ENCODE data around the gene MYO5A.

DNA sequence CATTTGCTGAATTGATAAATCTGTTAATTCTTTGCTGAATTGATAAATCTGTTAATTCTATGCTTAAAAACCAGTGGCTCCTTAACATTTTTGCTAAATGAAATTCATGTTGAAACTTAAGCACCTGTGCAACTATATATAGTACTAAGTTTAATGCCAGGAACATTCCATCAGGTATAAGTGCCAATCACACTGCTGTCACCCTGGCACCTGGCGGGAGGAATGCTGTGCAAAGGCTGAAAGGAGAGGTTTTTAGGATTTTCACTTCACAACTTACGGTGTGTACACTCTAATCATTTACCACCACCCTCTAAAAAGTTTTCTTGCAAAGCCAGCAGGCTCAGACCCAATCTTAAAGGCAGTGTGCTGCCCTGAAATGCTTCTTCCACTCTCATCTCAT, 199.5 kb downstream of the MYO5A start:
- TF ChIP-seq NRF1 (IDR thresholded peaks at IDR 0.05; ENCODE audit: low read depth, low read length) = no peak
- TF ChIP-seq, protein P1, sequence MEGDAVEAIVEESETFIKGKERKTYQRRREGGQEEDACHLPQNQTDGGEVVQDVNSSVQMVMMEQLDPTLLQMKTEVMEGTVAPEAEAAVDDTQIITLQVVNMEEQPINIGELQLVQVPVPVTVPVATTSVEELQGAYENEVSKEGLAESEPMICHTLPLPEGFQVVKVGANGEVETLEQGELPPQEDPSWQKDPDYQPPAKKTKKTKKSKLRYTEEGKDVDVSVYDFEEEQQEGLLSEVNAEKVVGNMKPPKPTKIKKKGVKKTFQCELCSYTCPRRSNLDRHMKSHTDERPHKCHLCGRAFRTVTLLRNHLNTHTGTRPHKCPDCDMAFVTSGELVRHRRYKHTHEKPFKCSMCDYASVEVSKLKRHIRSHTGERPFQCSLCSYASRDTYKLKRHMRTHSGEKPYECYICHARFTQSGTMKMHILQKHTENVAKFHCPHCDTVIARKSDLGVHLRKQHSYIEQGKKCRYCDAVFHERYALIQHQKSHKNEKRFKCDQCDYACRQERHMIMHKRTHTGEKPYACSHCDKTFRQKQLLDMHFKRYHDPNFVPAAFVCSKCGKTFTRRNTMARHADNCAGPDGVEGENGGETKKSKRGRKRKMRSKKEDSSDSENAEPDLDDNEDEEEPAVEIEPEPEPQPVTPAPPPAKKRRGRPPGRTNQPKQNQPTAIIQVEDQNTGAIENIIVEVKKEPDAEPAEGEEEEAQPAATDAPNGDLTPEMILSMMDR (IDR thresholded peaks at IDR 0.05) = no peak
- TF ChIP-seq, protein P2, sequence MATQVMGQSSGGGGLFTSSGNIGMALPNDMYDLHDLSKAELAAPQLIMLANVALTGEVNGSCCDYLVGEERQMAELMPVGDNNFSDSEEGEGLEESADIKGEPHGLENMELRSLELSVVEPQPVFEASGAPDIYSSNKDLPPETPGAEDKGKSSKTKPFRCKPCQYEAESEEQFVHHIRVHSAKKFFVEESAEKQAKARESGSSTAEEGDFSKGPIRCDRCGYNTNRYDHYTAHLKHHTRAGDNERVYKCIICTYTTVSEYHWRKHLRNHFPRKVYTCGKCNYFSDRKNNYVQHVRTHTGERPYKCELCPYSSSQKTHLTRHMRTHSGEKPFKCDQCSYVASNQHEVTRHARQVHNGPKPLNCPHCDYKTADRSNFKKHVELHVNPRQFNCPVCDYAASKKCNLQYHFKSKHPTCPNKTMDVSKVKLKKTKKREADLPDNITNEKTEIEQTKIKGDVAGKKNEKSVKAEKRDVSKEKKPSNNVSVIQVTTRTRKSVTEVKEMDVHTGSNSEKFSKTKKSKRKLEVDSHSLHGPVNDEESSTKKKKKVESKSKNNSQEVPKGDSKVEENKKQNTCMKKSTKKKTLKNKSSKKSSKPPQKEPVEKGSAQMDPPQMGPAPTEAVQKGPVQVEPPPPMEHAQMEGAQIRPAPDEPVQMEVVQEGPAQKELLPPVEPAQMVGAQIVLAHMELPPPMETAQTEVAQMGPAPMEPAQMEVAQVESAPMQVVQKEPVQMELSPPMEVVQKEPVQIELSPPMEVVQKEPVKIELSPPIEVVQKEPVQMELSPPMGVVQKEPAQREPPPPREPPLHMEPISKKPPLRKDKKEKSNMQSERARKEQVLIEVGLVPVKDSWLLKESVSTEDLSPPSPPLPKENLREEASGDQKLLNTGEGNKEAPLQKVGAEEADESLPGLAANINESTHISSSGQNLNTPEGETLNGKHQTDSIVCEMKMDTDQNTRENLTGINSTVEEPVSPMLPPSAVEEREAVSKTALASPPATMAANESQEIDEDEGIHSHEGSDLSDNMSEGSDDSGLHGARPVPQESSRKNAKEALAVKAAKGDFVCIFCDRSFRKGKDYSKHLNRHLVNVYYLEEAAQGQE (IDR thresholded peaks at IDR 0.05; ENCODE audit: low read depth, low read length) = no peak
- no peak for TF ChIP-seq TAF1 (IDR thresholded peaks at IDR 0.05; ENCODE audit: borderline replicate concordance, low read depth, low read length)
- TF ChIP-seq, protein P3, sequence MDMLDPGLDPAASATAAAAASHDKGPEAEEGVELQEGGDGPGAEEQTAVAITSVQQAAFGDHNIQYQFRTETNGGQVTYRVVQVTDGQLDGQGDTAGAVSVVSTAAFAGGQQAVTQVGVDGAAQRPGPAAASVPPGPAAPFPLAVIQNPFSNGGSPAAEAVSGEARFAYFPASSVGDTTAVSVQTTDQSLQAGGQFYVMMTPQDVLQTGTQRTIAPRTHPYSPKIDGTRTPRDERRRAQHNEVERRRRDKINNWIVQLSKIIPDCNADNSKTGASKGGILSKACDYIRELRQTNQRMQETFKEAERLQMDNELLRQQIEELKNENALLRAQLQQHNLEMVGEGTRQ (IDR thresholded peaks at IDR 0.05; ENCODE audit: borderline replicate concordance, low read depth, low read length) = no peak
- TF ChIP-seq POLR2AphosphoS5 (IDR thresholded peaks at IDR 0.05; ENCODE audit: low read depth, low read length) = no peak
- TF ChIP-seq YY1 (IDR thresholded peaks at IDR 0.05; ENCODE audit: low read depth) = no peak
- TF ChIP-seq, protein P4, sequence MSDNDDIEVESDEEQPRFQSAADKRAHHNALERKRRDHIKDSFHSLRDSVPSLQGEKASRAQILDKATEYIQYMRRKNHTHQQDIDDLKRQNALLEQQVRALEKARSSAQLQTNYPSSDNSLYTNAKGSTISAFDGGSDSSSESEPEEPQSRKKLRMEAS (IDR thresholded peaks at IDR 0.05; ENCODE audit: low read depth) = no peak
- TF ChIP-seq EP300 (IDR thresholded peaks at IDR 0.05; ENCODE audit: borderline replicate concordance in 1 of 2, low read depth in 1 of 2, low read length in 1 of 2) = no peak

Measured in SK-N-SH (cell line).